ENCODE data around the gene BSCL2.
A peak's percentile ranks its signal among the peaks of the same experiment; 100 is the strongest.
"Not testable (repeated sequence)": the region's sequence is repeated elsewhere in the genome, so short reads cannot be mapped to it uniquely, and the experiment has no call there.

BSCL2 gene

GRCh38 chr11:62707277-62707861 is at the start of gene BSCL2, which contains the start of gene GNG3:
BSCL2 (minus strand) TSS chr11:62707424; CDS start chr11:62707195, 229 bp downstream.
GNG3 (plus strand) TSS chr11:62707676; CDS start chr11:62708296, 620 bp downstream.
- peak; percentile 95 for DNase-seq

GRCh38 chr11:62755086-62755615 is 47.9 kb upstream of the BSCL2 start:
- DNase-seq: no peak

- DNase-seq: peak; percentile 99
These were observed 46.7 kb upstream of the BSCL2 start, which contains the start of gene ZBTB3 for GRCh38 chr11:62753736-62754603. ZBTB3 (minus strand) TSS chr11:62754160; CDS start chr11:62753664, 496 bp downstream.

- DNase-seq: no peak
These were observed 45.9 kb upstream of the BSCL2 start for GRCh38 chr11:62752994-62753735.

GRCh38 chr11:62752177-62752785 is 45.1 kb upstream of the BSCL2 start:
- no peak for DNase-seq

- not testable (repeated sequence) for DNase-seq
These were observed 42.7 kb upstream of the BSCL2 start for GRCh38 chr11:62749931-62750330.

GRCh38 chr11:62747475-62748160 is 40.4 kb upstream of the BSCL2 start:
- DNase-seq: no peak

GRCh38 chr11:62737196-62737595 is 30.0 kb upstream of the BSCL2 start:
- no peak for DNase-seq

- DNase-seq: no peak
These were observed 25.6 kb upstream of the BSCL2 start for GRCh38 chr11:62732830-62733229.

- not testable (repeated sequence) for DNase-seq
These were observed 22.9 kb upstream of the BSCL2 start for GRCh38 chr11:62730076-62730475.

- DNase-seq: peak; percentile 89
These were observed 21.2 kb upstream of the BSCL2 start, which contains the start of gene TTC9C for GRCh38 chr11:62728171-62728988. TTC9C (plus strand) TSS chr11:62728486; CDS start chr11:62728849, 363 bp downstream.

- peak; percentile 99 for DNase-seq
These were observed 20.6 kb upstream of the BSCL2 start for GRCh38 chr11:62727872-62728170.

- peak; percentile 99 for DNase-seq
These were observed 20.1 kb upstream of the BSCL2 start, which contains the start of gene HNRNPUL2 for GRCh38 chr11:62727165-62727871. HNRNPUL2 (minus strand) TSS chr11:62727457; CDS start chr11:62727156, 301 bp downstream.

- no peak for DNase-seq
These were observed 19.6 kb upstream of the BSCL2 start for GRCh38 chr11:62726915-62727164.

GRCh38 chr11:62726156-62726914 is 19.1 kb upstream of the BSCL2 start:
- no peak for DNase-seq

- DNase-seq: no peak
These were observed 18.4 kb upstream of the BSCL2 start for GRCh38 chr11:62725646-62726045.

GRCh38 chr11:62724171-62724570 is 16.9 kb upstream of the BSCL2 start:
- no peak for DNase-seq

- no peak for DNase-seq
These were observed 14.8 kb upstream of the BSCL2 start for GRCh38 chr11:62721994-62722393.

- DNase-seq: no peak
These were observed 12.2 kb upstream of the BSCL2 start for GRCh38 chr11:62719302-62719978.
